Fibroblast of skin of back (primary cell): Measurements from ENCODE around the gene TXNRD3.

ENCODE experiments used
- DNase-seq: peaks from one replicate; pipeline ENCODE4 v3.0.0-alpha.2; 2013

Gene TXNRD3

DNA sequence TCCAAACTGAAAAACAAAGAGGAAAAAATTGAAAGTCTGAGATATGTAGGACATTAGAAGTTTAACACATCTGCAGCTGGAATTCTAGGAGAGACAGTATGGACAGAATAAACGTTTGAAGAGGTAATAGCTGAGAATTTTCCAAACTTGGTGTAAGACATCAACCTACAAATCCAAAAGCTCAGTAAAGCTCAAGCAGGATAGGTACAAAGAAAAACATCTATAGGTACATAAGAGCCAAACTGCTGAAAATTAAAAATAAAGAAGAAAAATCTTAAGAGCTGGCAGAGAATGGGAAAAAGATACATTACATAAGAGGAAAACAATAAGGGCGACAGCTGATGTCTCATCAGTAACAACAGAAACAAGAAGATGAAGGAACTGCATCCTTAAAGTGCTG is 73.4 kb downstream of the TXNRD3 start:
- no peak for DNase-seq

DNA sequence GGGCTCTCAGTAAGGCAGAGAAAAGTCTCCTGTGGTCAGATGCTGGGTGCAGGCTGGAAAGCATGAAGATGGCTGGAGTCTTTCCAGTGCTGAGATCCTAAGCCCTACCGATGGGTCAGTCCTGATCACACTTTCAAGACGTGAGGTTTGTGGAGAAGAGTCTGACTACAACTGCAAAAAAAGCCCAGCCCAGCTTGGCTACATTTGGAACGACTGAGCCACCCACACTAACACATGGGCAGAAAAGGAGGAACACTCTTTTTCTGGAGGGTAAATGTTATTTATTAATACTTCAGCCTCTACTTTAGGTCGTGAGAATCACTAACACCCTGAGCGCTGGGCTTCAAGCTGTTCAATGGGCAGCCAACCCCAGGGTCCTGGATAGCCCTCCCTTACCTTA is 74.2 kb downstream of the TXNRD3 start:
- no peak for DNase-seq

DNA sequence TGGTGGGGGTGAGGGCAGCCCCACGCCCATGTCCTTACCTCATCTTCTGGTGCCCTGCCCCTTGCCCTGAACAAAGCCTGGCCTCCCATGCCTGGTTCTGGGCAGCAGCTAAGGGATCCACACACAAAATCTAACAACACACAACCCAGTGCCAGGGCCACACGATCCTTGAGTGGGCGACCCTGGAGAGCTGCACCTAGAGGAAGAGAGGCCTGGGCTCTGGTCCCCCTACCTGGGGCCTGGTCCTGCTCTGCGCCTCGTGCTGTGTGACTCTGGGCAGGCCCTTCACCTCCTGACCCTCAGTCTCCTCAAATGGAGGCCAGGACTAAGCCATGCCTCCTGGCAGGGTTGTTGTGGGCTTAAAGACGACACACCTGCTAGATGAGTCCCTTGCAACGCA is 76.2 kb downstream of the TXNRD3 start:
- DNase-seq, result no peak

DNA sequence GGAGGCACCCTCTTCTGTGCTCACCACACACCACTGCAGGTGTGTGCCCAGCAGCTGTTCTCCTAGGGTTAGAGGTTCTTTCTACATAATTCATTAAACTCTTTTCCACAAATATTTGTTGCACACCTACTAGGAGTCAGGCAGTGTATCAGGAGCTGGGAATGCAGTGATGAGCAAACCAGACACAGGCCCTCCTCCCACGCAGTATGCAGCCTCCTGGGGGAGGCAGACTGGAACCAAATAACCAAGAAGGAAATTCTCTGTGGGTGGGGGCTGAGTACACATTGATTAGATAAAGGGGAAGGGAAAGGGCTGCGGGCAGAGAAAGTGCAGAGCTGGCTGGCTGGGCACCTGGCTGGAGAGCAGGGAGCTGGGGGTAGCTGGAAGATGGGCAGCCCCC is 77.7 kb downstream of the TXNRD3 start:
- no peak for DNase-seq

DNA sequence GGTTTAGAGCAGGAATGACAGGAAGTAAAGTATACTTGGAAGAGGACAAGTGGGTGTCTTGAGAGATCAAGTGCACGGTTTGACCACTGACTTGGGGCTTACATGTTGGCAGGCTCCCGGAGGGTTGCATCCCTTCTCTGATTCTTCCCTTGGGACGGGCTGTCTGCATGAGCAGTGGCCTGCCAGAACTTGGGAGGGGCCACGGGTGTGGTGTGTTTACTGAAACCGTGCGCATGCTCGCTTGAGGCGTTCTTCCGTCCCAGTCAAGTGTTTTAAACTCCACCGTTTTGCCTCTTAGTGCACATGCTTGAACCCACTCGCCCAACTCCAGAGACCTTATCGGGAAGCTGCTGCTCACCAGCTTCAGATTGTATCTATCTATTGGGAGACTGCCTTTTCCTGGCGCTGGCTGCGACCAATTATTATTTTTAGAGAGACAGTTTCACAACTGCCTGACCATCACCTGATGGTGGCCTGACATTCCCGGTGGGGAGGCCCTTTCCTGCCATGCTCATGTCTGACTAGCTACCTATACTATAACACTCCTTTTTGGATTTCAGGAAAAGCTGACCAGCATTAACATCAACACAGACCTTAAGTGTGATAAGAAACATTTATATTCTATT is 81.3 kb downstream of the TXNRD3 start:
- no peak for DNase-seq

DNA sequence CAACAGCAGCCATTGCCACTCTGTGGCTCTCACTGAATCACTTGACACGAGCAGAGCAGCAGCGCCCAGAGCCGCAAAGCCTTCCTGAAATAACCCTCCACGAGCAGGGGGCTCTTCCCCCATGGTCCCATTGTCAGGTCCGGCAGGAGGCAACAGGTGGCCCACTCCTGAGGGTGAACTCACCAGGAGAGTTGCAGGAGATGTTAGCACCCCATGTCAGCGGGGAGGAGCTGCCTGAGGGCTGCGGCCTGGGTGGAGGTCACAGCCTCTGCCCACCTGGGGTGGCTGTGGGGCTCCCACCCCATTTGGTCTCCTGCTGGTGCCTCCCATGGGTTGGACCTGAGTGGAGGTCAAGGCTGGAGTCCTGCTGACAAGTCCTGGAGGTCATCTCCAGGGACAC is 83.8 kb downstream of the TXNRD3 start:
- DNase-seq, result no peak

DNA sequence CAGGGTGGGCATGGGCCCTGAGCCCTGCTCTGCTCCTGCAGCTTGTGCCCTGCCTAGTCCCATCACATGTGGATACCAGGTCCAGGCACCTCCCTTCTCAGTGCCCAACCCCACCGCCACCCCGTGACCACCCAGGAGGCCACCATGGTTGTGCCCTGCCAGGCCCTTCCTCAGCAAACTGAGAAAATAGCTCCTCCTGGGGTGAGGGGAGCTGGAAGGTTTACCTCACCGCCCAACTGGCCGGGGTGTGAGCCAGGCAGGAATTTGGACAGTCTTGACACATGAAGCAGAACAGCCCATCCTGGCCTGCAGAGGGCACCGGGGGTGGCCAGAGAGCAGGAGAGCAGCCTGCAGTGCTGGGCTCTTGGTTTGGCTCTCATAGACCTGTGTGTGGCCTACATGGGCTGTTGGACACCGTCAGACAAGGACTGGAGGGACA is 84.8 kb downstream of the TXNRD3 start:
- no peak for DNase-seq

DNA sequence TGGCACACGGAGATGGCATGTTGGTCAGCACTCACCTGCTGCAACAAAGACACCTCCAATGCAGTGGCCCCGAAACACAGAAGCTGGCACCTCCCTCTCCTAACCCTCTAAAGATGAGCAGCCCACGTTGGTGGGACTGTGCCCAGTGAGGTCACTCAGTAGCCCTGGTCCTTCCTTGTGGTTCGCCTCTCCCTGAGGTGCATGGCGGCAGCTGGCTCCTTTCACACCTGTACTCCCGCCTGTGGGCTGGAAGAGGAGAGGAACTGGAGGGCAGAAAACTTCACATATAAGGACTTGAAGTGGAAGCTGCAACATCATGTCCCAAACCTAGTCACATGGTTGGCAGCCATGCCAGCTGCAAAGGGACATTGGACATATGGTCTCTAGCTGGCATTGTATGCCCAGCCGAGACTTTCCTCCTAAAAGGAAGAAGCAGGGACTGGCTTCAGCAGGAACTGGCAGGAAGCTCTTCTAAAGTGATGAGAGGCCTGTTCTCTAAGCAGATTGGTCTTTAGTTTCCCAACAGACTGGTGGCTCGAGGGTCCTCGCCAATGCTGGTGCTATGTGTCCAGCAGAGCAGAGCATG is 85.4 kb downstream of the TXNRD3 start:
- DNase-seq, result no peak

DNA sequence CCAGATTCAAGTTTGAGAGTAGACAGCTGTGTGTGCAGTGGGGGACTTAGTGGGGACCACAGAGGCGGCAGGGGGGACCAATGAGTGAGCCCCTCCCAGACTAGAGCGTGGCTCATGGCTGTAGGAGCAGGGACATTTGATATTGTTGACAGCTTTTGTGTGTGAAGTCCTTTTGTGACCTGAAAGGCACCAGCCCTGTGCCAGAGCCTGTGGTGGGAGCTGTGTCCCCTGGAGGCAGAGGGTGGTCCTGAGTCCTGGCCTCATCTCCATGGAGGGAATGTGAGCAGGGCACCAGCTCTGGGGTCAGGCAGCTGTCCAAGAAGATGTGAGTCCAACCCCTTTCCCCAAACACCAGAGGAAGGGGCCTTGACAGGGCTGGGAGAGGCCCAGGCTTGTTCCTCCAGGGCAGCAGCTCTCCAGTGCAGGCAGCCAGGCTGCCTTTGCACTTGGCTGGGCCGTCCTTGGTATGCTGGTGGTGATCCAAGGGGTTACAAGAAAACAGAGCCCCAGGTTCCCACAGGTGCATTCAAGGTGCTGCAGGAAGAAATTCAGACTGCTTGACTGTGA is 86.1 kb downstream of the TXNRD3 start:
- no peak for DNase-seq

DNA sequence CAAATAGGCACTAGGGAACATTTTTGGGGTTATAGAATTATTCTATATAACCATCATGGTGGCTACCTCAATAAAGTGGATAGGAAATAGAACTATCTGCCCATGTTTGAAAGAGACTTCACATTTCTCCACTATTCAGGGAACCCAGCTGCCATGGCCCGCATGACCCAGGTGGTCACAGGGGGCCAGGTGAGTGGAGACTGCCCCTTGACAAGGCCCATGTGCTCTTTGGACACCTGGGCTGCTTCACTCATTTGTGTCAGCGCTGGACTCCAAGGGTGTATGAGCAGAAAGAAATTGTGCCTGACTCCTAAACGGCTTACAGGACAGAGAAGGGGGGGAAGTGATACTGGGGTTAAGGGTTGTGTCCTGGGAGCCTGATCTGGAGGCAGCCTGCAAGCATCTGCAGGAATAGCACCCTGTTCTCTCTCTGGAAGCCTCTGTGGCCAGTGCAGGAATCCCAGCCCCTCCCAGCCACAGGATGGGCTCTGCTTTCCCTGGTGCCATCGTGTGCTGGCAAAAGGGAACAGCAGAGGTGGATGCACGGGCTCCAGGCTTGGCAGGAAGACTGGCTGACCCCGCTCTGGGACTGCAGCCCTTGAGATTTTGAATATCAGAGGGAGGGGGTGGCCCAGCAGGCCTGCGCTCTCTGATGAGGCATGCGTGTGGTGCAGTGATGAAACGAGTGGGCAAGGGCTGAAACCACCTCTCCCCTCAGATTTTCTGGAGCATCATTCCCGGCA is 87.1 kb downstream of the TXNRD3 start:
- DNase-seq, result no peak

DNA sequence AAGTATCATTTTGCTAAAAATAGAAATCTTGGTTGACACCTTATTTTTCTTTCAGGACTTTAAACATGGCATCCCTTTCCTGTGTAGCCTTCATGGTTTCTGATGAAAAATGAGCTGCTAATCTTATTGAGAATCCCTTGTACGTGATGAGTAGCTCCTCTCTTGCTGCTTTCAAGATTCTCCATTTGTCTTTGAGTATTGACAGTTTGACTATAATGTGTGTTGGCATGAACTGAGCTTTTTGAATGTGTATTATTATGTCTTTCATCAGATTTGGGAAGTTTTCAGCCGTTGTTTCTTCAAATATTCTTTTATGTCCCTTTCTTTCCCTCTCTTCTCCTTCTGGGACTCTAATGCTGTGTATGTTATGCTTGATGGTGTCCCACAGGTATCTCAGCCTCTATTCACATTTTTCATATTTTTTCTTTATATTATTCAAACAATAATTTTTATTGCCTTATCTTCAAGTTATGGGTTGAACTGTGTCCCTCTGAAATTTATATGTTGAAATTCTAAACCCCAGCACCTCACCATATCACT is 92.1 kb downstream of the TXNRD3 start:
- no peak for DNase-seq

DNA sequence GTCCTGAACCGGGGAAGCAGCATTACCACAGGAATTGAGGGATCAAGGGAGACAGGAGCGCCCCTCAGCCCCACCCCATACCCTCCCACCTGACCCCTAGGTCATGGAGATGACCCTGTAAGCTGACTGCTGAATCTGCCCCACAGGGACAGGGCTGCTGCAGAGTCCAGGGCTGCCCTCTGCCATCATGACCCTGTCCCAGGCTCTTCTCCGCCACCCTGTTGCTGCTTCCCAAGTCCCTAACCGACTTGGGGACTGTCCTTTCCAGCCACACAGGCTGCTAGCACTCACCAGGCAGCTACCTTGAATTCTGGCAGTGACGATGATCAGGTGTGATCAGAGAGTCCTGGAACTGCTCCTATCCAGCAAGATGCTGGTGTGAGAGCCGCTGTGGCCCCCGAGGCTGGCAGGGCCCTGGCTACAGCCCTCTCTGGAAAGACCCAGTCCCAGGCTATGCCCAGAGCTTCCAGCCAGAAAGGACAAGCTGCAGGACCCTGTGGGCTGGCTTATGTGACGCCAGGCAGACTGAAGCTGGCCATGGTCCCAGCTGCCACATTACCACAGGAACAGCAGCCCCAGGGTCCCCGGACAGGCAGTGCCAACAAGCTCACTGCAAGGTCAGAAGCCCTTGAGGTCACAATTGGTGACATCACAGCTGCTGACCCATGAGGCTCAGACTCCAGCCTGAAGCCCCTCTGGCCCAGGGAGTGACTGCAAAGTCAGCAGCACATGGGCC is 96.4 kb downstream of the TXNRD3 start, which contains the start of gene C3orf22:
Gene C3orf22 (minus strand): TSS at position 597 of the 736 bp plus-strand sequence. CDS start 5,542 bp downstream, outside the sequence.
- no peak for DNase-seq

DNA sequence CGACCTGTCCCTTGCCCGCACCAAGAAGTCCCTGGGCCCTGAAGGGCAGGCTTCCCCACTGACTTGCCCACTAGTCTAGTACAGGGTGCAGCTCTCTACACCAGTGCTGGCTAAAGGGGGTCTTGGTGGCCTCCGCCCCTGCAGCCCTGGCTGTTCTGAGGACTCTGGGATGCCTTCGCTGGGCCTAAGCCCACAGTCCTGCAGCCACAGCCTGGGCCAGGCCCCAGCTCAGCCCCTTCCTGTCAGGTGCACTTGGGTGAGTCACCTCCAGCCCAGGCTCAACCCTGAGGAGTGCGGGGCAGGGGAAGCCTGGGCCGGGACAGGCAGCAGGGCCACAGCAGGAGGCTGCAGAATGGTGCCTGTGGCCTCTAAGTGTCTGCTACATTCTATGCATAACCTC is 97.2 kb downstream of the TXNRD3 start:
- no peak for DNase-seq

DNA sequence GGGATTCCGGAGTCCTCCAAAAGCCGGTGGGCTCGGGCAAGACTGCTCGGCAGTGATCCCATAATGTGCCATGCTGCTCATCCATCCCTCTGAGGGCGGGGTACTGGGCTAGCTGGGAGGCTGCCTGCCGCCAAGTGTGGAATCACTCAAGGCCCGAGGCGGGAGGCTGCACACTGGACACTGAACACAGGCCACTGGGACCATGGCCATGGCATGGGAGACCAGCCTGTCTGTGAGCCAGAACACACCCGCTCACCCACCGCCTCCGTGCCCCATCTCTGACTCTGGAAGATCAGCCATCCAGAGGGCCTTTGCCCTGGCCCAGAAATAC is 97.5 kb downstream of the TXNRD3 start:
- no peak for DNase-seq
